Measurements from ENCODE around the gene JAZF1. TPM values are rescaled to one million over a fixed set of nuclear protein-coding genes. Genes with fewer than 3 reads are reported as not detected.
A peak's percentile ranks its signal among the peaks of the same experiment; 100 is the strongest.

JAZF1 gene
- total RNA-seq, 1 donor from 2014 or later = 0.96 TPM

GRCh38 chr7:28132959-28133870 lies 47.4 kb downstream of the JAZF1 start:
- no peaks in the 10 kb centered on the region for H3K27me3 ChIP-seq (ENCODE audit: control insufficient read depth, insufficient read depth, low read length)
- no peak for TF ChIP-seq CTCF (IDR thresholded peaks at IDR 0.05; ENCODE audit: insufficient read depth, low read length, poor library complexity, severe bottlenecking)
- no peak for DNase-seq (ENCODE audit: low read depth)
- no peak overlapping the region for H3K4me3 ChIP-seq (ENCODE audit: low read depth, low read length)
- no peaks in the 10 kb centered on the region for H3K36me3 ChIP-seq (ENCODE audit: control insufficient read depth, insufficient read depth, low read length)

- no peaks in the 10 kb centered on the region for H3K36me3 ChIP-seq (ENCODE audit: control insufficient read depth, insufficient read depth, low read length)
- no peak overlapping the region for H3K4me3 ChIP-seq (ENCODE audit: low read depth, low read length)
- H3K27me3 ChIP-seq (ENCODE audit: control insufficient read depth, insufficient read depth, low read length) = no peaks in the 10 kb centered on the region
- no peak for TF ChIP-seq CTCF (IDR thresholded peaks at IDR 0.05; ENCODE audit: insufficient read depth, low read length, poor library complexity, severe bottlenecking)
- no peak for DNase-seq (ENCODE audit: low read depth)
These were observed 50.3 kb downstream of the JAZF1 start for GRCh38 chr7:28130277-28130676.

GRCh38 chr7:28128608-28129007 lies 52.0 kb downstream of the JAZF1 start:
- Histone ChIP-seq H3K4me3 (ENCODE audit: low read depth, low read length) (no peak overlapping the region), H3K36me3 (ENCODE audit: control insufficient read depth, insufficient read depth, low read length) (no peaks in the 10 kb centered on the region), H3K27me3 (ENCODE audit: control insufficient read depth, insufficient read depth, low read length) (no peaks in the 10 kb centered on the region)
- TF ChIP-seq CTCF (IDR thresholded peaks at IDR 0.05; ENCODE audit: insufficient read depth, low read length, poor library complexity, severe bottlenecking) = no peak
- DNase-seq (ENCODE audit: low read depth) = peak; percentile 44

GRCh38 chr7:28126410-28127041 lies 54.1 kb downstream of the JAZF1 start:
- Histone ChIP-seq H3K27me3 (ENCODE audit: control insufficient read depth, insufficient read depth, low read length) (no peaks in the 10 kb centered on the region), H3K36me3 (ENCODE audit: control insufficient read depth, insufficient read depth, low read length) (no peaks in the 10 kb centered on the region), H3K4me3 (ENCODE audit: low read depth, low read length) (no peak overlapping the region)
- no peak for TF ChIP-seq CTCF (IDR thresholded peaks at IDR 0.05; ENCODE audit: insufficient read depth, low read length, poor library complexity, severe bottlenecking)
- DNase-seq (ENCODE audit: low read depth) = no peak

- H3K36me3 ChIP-seq (ENCODE audit: control insufficient read depth, insufficient read depth, low read length) = no peaks in the 10 kb centered on the region
- H3K27me3 ChIP-seq (ENCODE audit: control insufficient read depth, insufficient read depth, low read length) = no peaks in the 10 kb centered on the region
- no peak for TF ChIP-seq CTCF (IDR thresholded peaks at IDR 0.05; ENCODE audit: insufficient read depth, low read length, poor library complexity, severe bottlenecking)
- DNase-seq (ENCODE audit: low read depth) = no peak
- H3K4me3 ChIP-seq (ENCODE audit: low read depth, low read length) = no peak overlapping the region
These were observed 54.9 kb downstream of the JAZF1 start for GRCh38 chr7:28125431-28126409.
